RKO (cell line): ENCODE data around the gene MUC2.

Experiments
- DNase-seq: peaks from one replicate; pipeline ENCODE4 v3.0.0-alpha.2; 2016; ENCODE audit warnings: low spot score

Gene MUC2

GRCh38 chr11:1051356-1052132 is 23.1 kb upstream of the MUC2 start:
- DNase-seq = no peak

DNA sequence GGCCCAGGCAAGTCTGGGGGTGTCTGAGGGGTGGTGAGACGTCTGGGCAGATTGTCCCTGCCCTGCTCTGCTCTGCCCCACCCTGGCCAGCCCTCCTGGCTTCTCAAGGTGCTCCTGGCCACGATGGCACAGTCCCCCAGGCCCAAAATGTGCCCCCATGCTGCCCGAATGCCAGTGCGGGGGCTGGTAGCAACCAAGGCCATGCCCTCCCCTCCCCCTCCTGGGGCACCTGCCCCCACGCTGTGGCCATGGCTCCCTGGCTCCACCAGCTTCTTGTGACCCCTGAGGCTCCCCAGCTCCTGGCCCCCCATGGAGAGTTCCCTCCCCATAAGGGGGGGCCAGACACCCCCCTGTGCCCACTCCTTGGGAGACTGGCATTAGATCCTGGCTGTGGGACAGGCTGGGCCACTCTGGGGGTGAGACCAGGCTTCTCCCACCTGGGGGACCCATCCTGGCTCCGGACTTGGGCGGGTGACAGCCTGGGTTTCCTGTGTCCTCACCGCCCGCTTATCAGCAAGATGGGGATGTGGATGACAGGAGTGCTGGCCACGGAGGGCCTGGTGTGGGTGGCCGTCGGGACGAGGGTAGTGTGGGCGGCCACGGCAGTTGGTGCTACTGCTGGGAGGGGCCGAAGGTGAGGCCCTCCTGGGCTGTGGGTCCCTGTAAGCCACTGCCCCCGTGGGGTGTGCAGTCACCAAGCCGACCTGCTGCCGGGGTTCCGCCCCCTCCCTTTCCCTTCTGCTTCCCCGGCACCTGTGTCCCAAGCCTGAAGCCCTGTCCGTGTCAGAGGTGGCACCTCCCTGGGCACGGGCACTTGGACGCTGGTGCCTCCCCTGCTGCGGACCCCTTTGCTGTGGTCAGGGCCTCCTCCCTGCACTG is 22.3 kb upstream of the MUC2 start:
- DNase-seq = no peak

GRCh38 chr11:1053121-1053901 is 21.4 kb upstream of the MUC2 start:
- DNase-seq = no peak

GRCh38 chr11:1054143-1055108 is 20.2 kb upstream of the MUC2 start:
- no peak for DNase-seq

DNA sequence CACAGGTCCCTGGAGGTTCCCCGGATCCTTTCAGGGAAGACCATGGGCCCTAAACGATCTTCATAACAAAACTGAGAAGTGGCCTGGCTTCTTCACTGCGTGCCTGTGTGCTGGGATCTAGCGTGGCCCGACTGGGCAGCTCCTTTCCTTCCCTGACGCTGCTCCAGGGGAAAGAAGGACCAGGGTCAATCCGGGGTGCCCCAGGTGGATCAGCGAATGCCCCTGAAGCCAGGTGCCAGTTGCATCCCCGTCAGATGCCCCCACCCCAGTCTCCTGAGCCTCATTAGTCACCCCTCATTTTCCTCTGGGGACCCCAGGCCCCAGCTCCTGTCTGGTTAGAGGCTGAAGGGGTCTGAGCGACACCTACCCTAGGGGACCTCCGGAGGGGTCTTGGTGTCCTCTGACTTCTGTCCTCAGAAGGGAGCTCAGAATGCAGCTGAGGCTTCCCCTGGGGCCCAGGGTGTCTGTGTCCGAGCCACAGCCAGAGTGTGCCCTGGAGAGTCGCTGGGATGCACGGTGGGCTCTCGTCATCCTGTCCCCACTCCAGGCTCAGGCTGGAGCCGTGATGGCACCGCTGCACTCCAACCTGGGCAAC is 19.5 kb upstream of the MUC2 start:
- DNase-seq = no peak

DNA sequence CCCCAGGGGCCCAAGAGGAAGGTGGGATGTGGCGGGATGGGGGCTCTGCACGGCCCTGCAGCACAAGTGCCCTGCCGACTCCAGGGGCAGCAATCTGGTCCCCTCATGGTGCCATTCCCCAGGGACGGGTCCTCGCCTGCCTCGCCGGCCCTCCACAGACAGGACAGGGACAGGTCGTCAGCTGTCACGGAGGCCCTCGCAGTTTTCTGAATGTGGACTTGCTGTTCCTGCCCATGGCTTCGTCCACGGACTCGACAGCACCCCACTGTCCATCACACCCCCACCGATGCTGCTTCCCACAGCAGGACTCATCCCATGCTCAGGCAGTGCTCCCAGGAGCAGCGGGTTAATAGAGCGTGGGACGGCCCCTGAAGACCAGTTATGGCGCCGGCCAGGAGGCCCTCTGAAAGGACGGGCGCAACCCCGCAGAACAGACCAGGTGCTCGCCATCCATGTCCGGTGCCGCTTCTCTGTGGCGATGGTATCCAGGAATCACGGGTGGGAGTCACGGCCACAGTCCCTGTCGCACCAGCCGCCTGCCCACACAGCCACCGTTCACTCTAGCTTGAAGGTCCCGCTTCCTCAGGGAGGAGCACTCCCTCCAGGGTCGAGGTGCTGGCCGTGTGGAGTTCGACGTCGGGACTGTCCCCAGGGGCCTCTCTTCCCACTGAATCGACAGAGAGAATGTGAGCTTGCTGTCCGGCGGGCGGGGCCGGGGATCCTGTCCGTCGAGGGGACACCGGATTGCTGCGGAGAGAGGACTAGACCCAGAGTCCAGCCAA is 18.5 kb upstream of the MUC2 start:
- no peak for DNase-seq

- no peak for DNase-seq
Measured at GRCh38 chr11:1057806-1058205, 16.9 kb upstream of the MUC2 start.

- no peak for DNase-seq
Measured at GRCh38 chr11:1059759-1060158, 14.9 kb upstream of the MUC2 start.

- DNase-seq = no peak
Measured at GRCh38 chr11:1060410-1060809, 14.3 kb upstream of the MUC2 start.

GRCh38 chr11:1060852-1061616 is 13.6 kb upstream of the MUC2 start:
- DNase-seq = peak; percentile 40

DNA sequence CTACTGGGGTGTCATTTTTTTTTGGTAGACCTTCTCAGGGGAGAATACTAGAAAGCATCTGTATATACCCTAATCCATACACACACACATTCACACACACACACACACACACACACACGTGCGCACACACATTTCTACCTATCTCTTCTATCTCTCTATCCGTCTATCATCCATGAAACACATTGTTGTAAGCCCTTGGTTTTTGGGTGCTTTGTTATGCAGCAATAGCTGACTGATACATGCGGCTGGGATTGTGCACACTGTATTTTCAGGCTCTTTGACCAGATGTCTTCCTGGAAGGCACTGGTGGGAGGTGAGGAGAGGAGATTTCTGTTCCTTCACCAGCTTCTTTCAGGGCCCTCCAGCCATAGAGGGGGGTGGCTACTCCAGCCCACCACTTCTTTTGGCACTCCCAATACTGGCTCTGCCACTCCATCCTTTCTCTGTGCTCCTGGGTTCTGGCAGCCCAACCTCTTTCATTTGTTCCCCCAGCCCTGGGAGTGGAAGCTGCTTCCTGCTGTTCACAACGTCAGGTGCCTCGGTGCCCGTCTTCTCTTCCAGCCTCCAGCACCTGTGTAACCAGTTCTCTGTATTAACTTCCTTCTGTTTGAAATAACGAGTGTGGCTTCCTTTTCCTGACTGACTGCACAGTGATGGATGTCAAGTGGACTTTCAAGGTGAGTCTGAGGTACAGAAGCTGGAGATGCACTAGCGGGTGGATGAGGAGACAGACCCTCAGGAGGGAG is 12.4 kb upstream of the MUC2 start:
- DNase-seq = no peak

DNA sequence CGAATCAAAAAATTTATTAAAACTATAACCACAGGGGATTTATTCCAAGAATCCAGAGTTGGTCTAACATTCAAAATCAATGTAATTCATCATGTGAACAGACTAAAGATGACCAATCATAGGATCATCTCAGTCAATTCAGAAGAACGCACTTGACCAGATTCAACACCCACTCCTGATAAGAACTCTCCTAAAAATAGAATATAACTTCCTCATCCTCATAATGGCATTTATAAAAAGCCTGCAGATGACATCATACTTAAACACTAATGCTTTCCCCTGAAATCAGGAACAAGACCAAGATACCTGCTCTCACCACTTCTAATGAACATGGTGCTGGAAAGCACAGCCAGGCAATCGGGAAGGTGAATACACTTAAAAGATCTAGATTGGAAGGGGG is 10.5 kb upstream of the MUC2 start:
- no peak for DNase-seq

DNA sequence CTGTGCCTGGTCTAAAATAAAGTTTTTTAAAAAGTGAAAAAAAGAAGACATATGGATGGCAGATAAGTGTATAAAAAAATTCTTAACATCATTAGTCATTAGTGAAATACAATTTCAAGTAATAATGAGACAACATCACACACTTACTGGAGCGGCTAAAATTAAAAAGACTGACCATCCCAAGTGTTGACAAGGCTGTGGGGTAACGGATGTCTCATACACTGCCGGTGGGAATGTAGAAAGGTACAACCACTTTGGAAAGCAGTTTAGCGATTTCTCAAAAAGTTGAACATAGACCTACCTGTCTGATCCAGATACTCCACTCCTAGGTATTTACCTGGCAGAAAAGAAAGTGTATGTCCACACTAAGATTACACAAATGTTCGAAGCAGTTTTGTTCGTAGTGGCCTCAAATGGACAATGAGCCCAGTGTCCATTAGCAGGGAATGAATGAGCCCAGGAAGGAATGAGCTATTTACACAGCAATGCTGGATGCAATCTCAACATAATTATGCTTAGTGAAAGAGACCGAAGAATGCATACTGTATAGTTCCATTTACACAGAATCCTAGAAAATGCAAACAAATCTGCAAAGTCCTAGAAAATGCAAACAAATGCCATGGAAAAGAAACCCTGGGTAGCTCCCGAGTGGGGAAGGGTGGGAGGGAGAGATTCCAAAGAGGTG is 6.7 kb upstream of the MUC2 start:
- no peak for DNase-seq

- no peak for DNase-seq
Measured at GRCh38 chr11:1069740-1070139, 4.9 kb upstream of the MUC2 start.

- no peak for DNase-seq
Measured at GRCh38 chr11:1070594-1071462, 3.8 kb upstream of the MUC2 start.

GRCh38 chr11:1071571-1072115 is 3.0 kb upstream of the MUC2 start:
- DNase-seq = no peak
